ENCODE measurements around the gene NECAB3. TPM values are rescaled to one million over a fixed set of nuclear protein-coding genes. Genes with fewer than 3 reads are reported as not detected.
A peak's percentile ranks its signal among the peaks of the same experiment; 100 is the strongest.
"Not testable (repeated sequence)": the region's sequence is repeated elsewhere in the genome, so short reads cannot be mapped to it uniquely, and the experiment has no call there.

The NECAB3 gene
- total RNA-seq, 1 donor from 2014 or later, result 146 TPM

DNA sequence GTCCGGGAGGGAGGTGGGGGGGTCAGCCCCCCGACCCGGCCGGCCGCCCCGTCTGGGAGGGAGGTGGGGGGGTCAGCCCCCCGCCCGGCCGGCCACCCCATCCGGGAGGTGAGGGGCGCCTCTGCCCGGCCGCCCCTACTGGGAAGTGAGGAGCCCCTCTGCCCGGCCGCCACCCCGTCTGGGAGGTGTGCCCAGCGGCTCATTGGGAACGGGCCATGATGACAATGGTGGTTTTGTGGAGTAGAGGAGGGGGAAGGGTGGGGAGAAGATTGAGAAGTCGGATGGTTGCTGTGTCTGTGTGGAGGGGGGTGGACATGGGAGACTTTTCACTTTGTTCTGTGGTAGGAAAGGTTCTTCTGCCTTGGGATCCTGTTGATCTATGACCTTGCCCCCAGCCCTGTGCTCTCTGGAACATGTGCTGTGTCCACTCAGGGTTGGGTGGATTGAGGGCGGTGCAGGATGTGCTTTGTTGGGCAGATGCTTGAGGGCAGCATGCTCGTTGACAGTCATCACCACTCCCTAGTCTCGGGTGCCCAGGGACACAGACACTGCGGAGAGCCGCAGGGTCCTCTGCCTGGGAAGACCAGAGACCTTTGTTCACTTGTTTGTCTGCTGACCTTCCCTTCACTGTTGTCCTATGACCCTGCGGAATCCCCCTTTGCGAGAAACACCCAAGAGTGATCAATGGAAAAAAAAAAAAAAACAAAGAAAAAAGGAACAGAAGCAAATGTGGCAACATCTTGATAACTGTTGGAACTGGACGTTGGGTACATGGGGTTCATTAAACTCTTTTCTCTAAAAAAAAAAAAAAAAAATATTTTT lies 27.6 kb upstream of the NECAB3 start:
- TF ChIP-seq, protein P1, sequence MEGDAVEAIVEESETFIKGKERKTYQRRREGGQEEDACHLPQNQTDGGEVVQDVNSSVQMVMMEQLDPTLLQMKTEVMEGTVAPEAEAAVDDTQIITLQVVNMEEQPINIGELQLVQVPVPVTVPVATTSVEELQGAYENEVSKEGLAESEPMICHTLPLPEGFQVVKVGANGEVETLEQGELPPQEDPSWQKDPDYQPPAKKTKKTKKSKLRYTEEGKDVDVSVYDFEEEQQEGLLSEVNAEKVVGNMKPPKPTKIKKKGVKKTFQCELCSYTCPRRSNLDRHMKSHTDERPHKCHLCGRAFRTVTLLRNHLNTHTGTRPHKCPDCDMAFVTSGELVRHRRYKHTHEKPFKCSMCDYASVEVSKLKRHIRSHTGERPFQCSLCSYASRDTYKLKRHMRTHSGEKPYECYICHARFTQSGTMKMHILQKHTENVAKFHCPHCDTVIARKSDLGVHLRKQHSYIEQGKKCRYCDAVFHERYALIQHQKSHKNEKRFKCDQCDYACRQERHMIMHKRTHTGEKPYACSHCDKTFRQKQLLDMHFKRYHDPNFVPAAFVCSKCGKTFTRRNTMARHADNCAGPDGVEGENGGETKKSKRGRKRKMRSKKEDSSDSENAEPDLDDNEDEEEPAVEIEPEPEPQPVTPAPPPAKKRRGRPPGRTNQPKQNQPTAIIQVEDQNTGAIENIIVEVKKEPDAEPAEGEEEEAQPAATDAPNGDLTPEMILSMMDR (IDR thresholded peaks at IDR 0.05; ENCODE audit: partially characterized antibody, unreplicated experiment), result no peak
- H3K4me1 Mint-ChIP-seq (ENCODE audit: low read depth, unreplicated experiment), result peaks cover 16% of the 10 kb centered on the region

GRCh38 chr20:33700696-33701441 lies 26.6 kb upstream of the NECAB3 start:
- not testable (repeated sequence) for DNase-seq; H3K27ac Mint-ChIP-seq (ENCODE audit: unreplicated experiment); H3K36me3 Mint-ChIP-seq (ENCODE audit: unreplicated experiment); H3K4me3 Mint-ChIP-seq (ENCODE audit: unreplicated experiment)
- peaks cover 16% of the 10 kb centered on the region for H3K4me1 Mint-ChIP-seq (ENCODE audit: low read depth, unreplicated experiment)
- H3K27me3 Mint-ChIP-seq (ENCODE audit: unreplicated experiment), result peaks cover 12% of the 10 kb centered on the region
- peaks cover 15% of the 10 kb centered on the region for H3K9me3 Mint-ChIP-seq (ENCODE audit: unreplicated experiment)

More for the DNA sequence above, 27.6 kb upstream of the NECAB3 start:
- peaks cover 10% of the 10 kb centered on the region for H3K36me3 Mint-ChIP-seq (ENCODE audit: unreplicated experiment)
- H3K27me3 Mint-ChIP-seq (ENCODE audit: unreplicated experiment), result peaks cover 12% of the 10 kb centered on the region
- peak overlapping the region; percentile 92 for H3K27ac Mint-ChIP-seq (ENCODE audit: unreplicated experiment)
- no peak overlapping the region for H3K4me3 Mint-ChIP-seq (ENCODE audit: unreplicated experiment)
- no peak for DNase-seq
- H3K9me3 Mint-ChIP-seq (ENCODE audit: unreplicated experiment), result peaks cover 15% of the 10 kb centered on the region

DNA sequence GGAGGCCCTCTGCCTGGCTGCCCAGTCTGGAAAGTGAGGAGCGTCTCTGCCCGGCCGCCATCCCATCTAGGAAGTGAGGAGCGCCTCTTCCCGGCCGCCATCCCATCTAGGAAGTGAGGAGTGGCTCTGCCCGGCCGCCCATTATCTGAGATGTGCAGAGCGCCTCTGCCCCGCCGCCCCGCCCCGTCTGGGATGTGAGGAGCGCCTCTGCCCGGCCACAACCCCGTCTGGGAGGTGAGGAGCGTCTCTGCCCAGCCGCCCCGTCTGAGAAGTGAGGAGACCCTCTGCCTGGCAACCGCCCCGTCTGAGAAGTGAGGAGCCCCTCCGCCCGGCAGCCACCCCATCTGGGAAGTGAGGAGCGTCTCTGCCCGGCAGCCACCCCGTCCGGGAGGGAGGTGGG lies 24.7 kb upstream of the NECAB3 start:
- H3K4me1 Mint-ChIP-seq (ENCODE audit: low read depth, unreplicated experiment), result peaks cover 19% of the 10 kb centered on the region
- H3K27me3 Mint-ChIP-seq (ENCODE audit: unreplicated experiment), result peaks cover 15% of the 10 kb centered on the region
- H3K4me3 Mint-ChIP-seq (ENCODE audit: unreplicated experiment); DNase-seq; H3K27ac Mint-ChIP-seq (ENCODE audit: unreplicated experiment); H3K36me3 Mint-ChIP-seq (ENCODE audit: unreplicated experiment): not testable (repeated sequence)
- peaks cover 17% of the 10 kb centered on the region for H3K9me3 Mint-ChIP-seq (ENCODE audit: unreplicated experiment)

- TF ChIP-seq, protein P1 (IDR thresholded peaks at IDR 0.05; ENCODE audit: partially characterized antibody, unreplicated experiment), result no peak
- Mint-ChIP-seq H3K9me3 (ENCODE audit: unreplicated experiment) (peaks cover 12% of the 10 kb centered on the region), H3K27me3 (ENCODE audit: unreplicated experiment) (peaks cover 10% of the 10 kb centered on the region), H3K36me3 (ENCODE audit: unreplicated experiment) (peaks cover 6% of the 10 kb centered on the region), H3K4me1 (ENCODE audit: low read depth, unreplicated experiment) (peaks cover 16% of the 10 kb centered on the region), H3K27ac (ENCODE audit: unreplicated experiment) (peak overlapping the region; percentile 30), H3K4me3 (ENCODE audit: unreplicated experiment) (peak overlapping the region; percentile 32)
- no peak for DNase-seq
These were observed 22.9 kb upstream of the NECAB3 start for GRCh38 chr20:33697129-33697528.

DNA sequence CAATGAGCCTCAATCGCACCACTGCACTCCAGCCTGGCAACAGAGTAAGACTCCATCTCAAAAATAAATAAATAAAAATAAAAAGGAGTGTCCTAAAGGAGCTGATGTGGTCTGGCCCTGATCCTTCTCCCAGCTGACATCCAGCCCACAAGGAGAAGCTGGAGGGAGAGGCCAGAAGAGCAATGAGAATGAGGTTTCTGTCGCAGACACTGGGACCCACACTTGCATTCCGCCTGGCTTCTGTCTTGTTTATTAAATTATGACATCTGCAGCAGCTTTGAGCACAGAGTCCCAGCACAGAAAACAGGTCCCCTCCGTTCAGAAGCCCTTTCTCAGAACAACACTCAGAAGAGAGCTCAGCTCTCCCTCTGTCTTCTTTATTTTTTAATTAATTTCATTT lies 22.2 kb upstream of the NECAB3 start:
- Mint-ChIP-seq H3K27me3 (ENCODE audit: unreplicated experiment) (peaks cover 6% of the 10 kb centered on the region), H3K4me1 (ENCODE audit: low read depth, unreplicated experiment) (peaks cover 12% of the 10 kb centered on the region), H3K36me3 (ENCODE audit: unreplicated experiment) (peaks cover 6% of the 10 kb centered on the region)

More for the DNA sequence above, 22.2 kb upstream of the NECAB3 start:
- Mint-ChIP-seq H3K4me3 (ENCODE audit: unreplicated experiment) (no peak overlapping the region), H3K27ac (ENCODE audit: unreplicated experiment) (no peak overlapping the region), H3K9me3 (ENCODE audit: unreplicated experiment) (peaks cover 8% of the 10 kb centered on the region)
- TF ChIP-seq, protein P1 (IDR thresholded peaks at IDR 0.05; ENCODE audit: partially characterized antibody, unreplicated experiment), result no peak
- no peak for DNase-seq
